Posterior cingulate gyrus (tissue), 11 donors: ENCODE data around the gene C16orf74.
A peak's percentile ranks its signal among the peaks of the same experiment; 100 is the strongest.

Experiments used
- DNase-seq, 10 donors: peaks; one replicate each; pipeline versions ENCODE4 v3.0.0 to v3.0.0-alpha.2; 2020 to 2021; ENCODE audit warnings: mixed read lengths in 3 of 10
- intact Hi-C: fragments of 100-400 bp; cut with DNase I; formaldehyde crosslinking; loops from one replicate; pipeline ENCODE4 v1.15.1; 2023

C16orf74 gene

GRCh38 chr16:85678821-85679220, 72.1 kb downstream of the C16orf74 start:
- intact Hi-C loops: no loop called here

GRCh38 chr16:85678016-85678415, 72.9 kb downstream of the C16orf74 start:
- DNase-seq: peak in 3 of 10 donors; percentile 20 to 57 (median 43)

More at GRCh38 chr16:85678821-85679220, 72.1 kb downstream of the C16orf74 start:
- peak in 2 of 10 donors; percentile 9 to 18 for DNase-seq

GRCh38 chr16:85677383-85677967, 73.4 kb downstream of the C16orf74 start:
- intact Hi-C loops: no loop called here
- peak in 3 of 10 donors; percentile 12 to 35 (median 20) for DNase-seq

More at GRCh38 chr16:85678016-85678415, 72.9 kb downstream of the C16orf74 start:
- intact Hi-C loops: no loop called here

GRCh38 chr16:85676466-85676865, 74.4 kb downstream of the C16orf74 start:
- peak in 3 of 10 donors; percentile 35 to 54 (median 39) for DNase-seq
- intact Hi-C loops: no loop called here

GRCh38 chr16:85675251-85675874, 75.5 kb downstream of the C16orf74 start:
- DNase-seq: peak in 2 of 10 donors; percentile 3 to 54
- intact Hi-C loops: no loop called here

- intact Hi-C loops: no loop called here
- no peak for DNase-seq
These were observed 76.1 kb downstream of the C16orf74 start for GRCh38 chr16:85674828-85675227.

- DNase-seq: no peak
- intact Hi-C loops: no loop called here
These were observed 76.5 kb downstream of the C16orf74 start for GRCh38 chr16:85674418-85674755.

GRCh38 chr16:85673529-85674417, 77.1 kb downstream of the C16orf74 start:
- DNase-seq: peak in 3 of 10 donors; percentile 68 to 85 (median 77)
- intact Hi-C loops: no loop called here

GRCh38 chr16:85670840-85671239, 80.1 kb downstream of the C16orf74 start:
- peak in 2 of 10 donors; percentile 5 to 7 for DNase-seq
- intact Hi-C loops: no loop called here

- intact Hi-C loops: no loop called here
- peak in 2 of 10 donors; percentile 19 to 37 for DNase-seq
These were observed 82.0 kb downstream of the C16orf74 start for GRCh38 chr16:85668676-85669424.

GRCh38 chr16:85667841-85668413, 83.0 kb downstream of the C16orf74 start:
- intact Hi-C loops: no loop called here
- DNase-seq: peak in 3 of 10 donors; percentile 31 to 55 (median 38)

- intact Hi-C loops: no loop called here
- peak in 2 of 10 donors; percentile 1 to 59 for DNase-seq
These were observed 83.6 kb downstream of the C16orf74 start for GRCh38 chr16:85667261-85667660.

- intact Hi-C loops: no loop called here
- peak in 3 of 10 donors; percentile 69 to 85 (median 82) for DNase-seq
These were observed 85.0 kb downstream of the C16orf74 start for GRCh38 chr16:85665929-85666328.

GRCh38 chr16:85665373-85665740, 85.5 kb downstream of the C16orf74 start:
- DNase-seq: peak in 3 of 10 donors; percentile 23 to 62 (median 61)
- intact Hi-C loops: no loop called here

- intact Hi-C loops: no loop called here
These were observed 86.1 kb downstream of the C16orf74 start for GRCh38 chr16:85664580-85665372.

GRCh38 chr16:85663891-85664321, 87.0 kb downstream of the C16orf74 start:
- intact Hi-C loops: no loop called here
- peak in 3 of 10 donors; percentile 60 to 88 (median 67) for DNase-seq

More at GRCh38 chr16:85664580-85665372, 86.1 kb downstream of the C16orf74 start:
- peak in 3 of 10 donors; percentile 69 to 79 (median 73) for DNase-seq

- intact Hi-C loops: no loop called here
- peak in 3 of 10 donors; percentile 64 to 67 (median 67) for DNase-seq
These were observed 87.7 kb downstream of the C16orf74 start for GRCh38 chr16:85662976-85663830.

GRCh38 chr16:85662482-85662812, 88.4 kb downstream of the C16orf74 start:
- DNase-seq: peak in 3 of 10 donors; percentile 24 to 71 (median 27)
- intact Hi-C loops: no loop called here
